ENCODE measurements around the gene KCNH1. TPM values are rescaled to one million over a fixed set of nuclear protein-coding genes. Genes with fewer than 3 reads are reported as not detected.

Gene KCNH1
- total RNA-seq, 1 donor from 2014 or later, result 15.5 TPM

DNA sequence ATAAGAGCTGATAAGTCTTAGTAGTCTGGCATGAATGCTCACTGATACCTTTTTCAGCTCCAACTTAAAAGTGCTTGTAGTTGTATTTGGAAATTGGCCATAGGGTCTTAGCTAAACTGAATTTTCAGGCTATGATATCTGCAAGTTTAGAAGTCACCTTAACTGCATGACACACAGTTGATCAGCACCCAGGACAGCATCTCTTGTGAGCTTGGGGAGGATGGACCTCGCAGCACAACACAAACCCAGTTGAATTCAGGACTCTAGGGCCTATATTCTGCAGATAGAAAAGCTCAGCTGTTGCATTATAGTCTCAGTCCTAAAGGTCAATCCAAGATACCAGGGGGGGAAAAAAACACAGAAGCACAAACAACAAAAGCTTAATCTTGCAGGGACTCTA, 394.3 kb downstream of the KCNH1 start:
- H3K4me1 ChIP-seq (ENCODE audit: insufficient read depth, low read length), result no peaks in the 10 kb centered on the region
- no peak for FAIRE-seq
- H3K9me3 ChIP-seq (ENCODE audit: insufficient read depth, low read depth, low read length), result no peaks in the 10 kb centered on the region
- peak; percentile 6 for DNase-seq (ENCODE audit: low read depth)
- H3K27me3 Mint-ChIP-seq (ENCODE audit: low read depth, unreplicated experiment), result peaks cover 16% of the 10 kb centered on the region
- H3K27ac ChIP-seq (ENCODE audit: low read depth, low read length), result no peak overlapping the region
- H3K79me2 ChIP-seq (ENCODE audit: insufficient read depth, low read length), result no peaks in the 10 kb centered on the region
- H3K9me3 Mint-ChIP-seq (ENCODE audit: unreplicated experiment), result peaks cover 3% of the 10 kb centered on the region
- H3K27me3 ChIP-seq (ENCODE audit: insufficient read depth, low read length), result no peaks in the 10 kb centered on the region
- no peaks in the 10 kb centered on the region for H3K36me3 ChIP-seq (ENCODE audit: insufficient read depth, low read length)
- no peak for TF ChIP-seq EZH2 (IDR thresholded peaks at IDR 0.05; ENCODE audit: insufficient read depth, low read length)
- TF ChIP-seq, protein P1, sequence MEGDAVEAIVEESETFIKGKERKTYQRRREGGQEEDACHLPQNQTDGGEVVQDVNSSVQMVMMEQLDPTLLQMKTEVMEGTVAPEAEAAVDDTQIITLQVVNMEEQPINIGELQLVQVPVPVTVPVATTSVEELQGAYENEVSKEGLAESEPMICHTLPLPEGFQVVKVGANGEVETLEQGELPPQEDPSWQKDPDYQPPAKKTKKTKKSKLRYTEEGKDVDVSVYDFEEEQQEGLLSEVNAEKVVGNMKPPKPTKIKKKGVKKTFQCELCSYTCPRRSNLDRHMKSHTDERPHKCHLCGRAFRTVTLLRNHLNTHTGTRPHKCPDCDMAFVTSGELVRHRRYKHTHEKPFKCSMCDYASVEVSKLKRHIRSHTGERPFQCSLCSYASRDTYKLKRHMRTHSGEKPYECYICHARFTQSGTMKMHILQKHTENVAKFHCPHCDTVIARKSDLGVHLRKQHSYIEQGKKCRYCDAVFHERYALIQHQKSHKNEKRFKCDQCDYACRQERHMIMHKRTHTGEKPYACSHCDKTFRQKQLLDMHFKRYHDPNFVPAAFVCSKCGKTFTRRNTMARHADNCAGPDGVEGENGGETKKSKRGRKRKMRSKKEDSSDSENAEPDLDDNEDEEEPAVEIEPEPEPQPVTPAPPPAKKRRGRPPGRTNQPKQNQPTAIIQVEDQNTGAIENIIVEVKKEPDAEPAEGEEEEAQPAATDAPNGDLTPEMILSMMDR (IDR thresholded peaks at IDR 0.05; ENCODE audit: insufficient read depth, low read depth, low read length), result no peak
- peaks cover 4% of the 10 kb centered on the region for H3K4me1 Mint-ChIP-seq (ENCODE audit: low read depth, unreplicated experiment)
- no peak overlapping the region for H3K9ac ChIP-seq (ENCODE audit: low read length)
- H3K4me3 Mint-ChIP-seq (ENCODE audit: unreplicated experiment), result no peak overlapping the region
- H3K4me2 ChIP-seq (ENCODE audit: low read length), result no peak overlapping the region
- H4K20me1 ChIP-seq (ENCODE audit: insufficient read depth, low read length), result no peaks in the 10 kb centered on the region
- no peak overlapping the region for H3K27ac Mint-ChIP-seq (ENCODE audit: unreplicated experiment)
- H2AFZ ChIP-seq (ENCODE audit: low read depth, low read length), result no peak overlapping the region
- peaks cover 9% of the 10 kb centered on the region for H3K36me3 Mint-ChIP-seq (ENCODE audit: low read depth, unreplicated experiment)
- no peak overlapping the region for H3K4me3 ChIP-seq (ENCODE audit: insufficient read depth, low read depth, low read length)

GRCh38 chr1:210738256-210738655, 395.7 kb downstream of the KCNH1 start:
- H3K27ac ChIP-seq (ENCODE audit: low read depth, low read length), result no peak overlapping the region
- H3K27me3 ChIP-seq (ENCODE audit: insufficient read depth, low read length), result no peaks in the 10 kb centered on the region
- H3K4me1 Mint-ChIP-seq (ENCODE audit: low read depth, unreplicated experiment), result peaks cover 4% of the 10 kb centered on the region
- no peak overlapping the region for H3K4me3 ChIP-seq (ENCODE audit: insufficient read depth, low read depth, low read length)
- DNase-seq (ENCODE audit: low read depth) (no peak), FAIRE-seq (no peak)
- H3K79me2 ChIP-seq (ENCODE audit: insufficient read depth, low read length), result no peaks in the 10 kb centered on the region
- H3K9ac ChIP-seq (ENCODE audit: low read length), result no peak overlapping the region
- no peak overlapping the region for H2AFZ ChIP-seq (ENCODE audit: low read depth, low read length)
- H3K36me3 ChIP-seq (ENCODE audit: insufficient read depth, low read length), result no peaks in the 10 kb centered on the region
- H3K27ac Mint-ChIP-seq (ENCODE audit: unreplicated experiment), result no peak overlapping the region
- H3K4me1 ChIP-seq (ENCODE audit: insufficient read depth, low read length), result no peaks in the 10 kb centered on the region
- H4K20me1 ChIP-seq (ENCODE audit: insufficient read depth, low read length), result no peaks in the 10 kb centered on the region
- no peak for TF ChIP-seq EZH2 (IDR thresholded peaks at IDR 0.05; ENCODE audit: insufficient read depth, low read length)
- TF ChIP-seq, protein P1 (IDR thresholded peaks at IDR 0.05; ENCODE audit: insufficient read depth, low read depth, low read length), result no peak
- H3K9me3 ChIP-seq (ENCODE audit: insufficient read depth, low read depth, low read length), result no peaks in the 10 kb centered on the region
- H3K9me3 Mint-ChIP-seq (ENCODE audit: unreplicated experiment), result peaks cover 3% of the 10 kb centered on the region
- H3K27me3 Mint-ChIP-seq (ENCODE audit: low read depth, unreplicated experiment), result peaks cover 16% of the 10 kb centered on the region
- peaks cover 9% of the 10 kb centered on the region for H3K36me3 Mint-ChIP-seq (ENCODE audit: low read depth, unreplicated experiment)
- H3K4me2 ChIP-seq (ENCODE audit: low read length), result no peak overlapping the region
- no peak overlapping the region for H3K4me3 Mint-ChIP-seq (ENCODE audit: unreplicated experiment)

- H3K27me3 ChIP-seq (ENCODE audit: insufficient read depth, low read length), result no peaks in the 10 kb centered on the region
- H3K79me2 ChIP-seq (ENCODE audit: insufficient read depth, low read length), result no peaks in the 10 kb centered on the region
- no peaks in the 10 kb centered on the region for H3K4me1 ChIP-seq (ENCODE audit: insufficient read depth, low read length)
- H3K9me3 Mint-ChIP-seq (ENCODE audit: unreplicated experiment), result no peaks in the 10 kb centered on the region
- no peaks in the 10 kb centered on the region for H3K36me3 ChIP-seq (ENCODE audit: insufficient read depth, low read length)
- no peak overlapping the region for H3K9ac ChIP-seq (ENCODE audit: low read length)
- H3K36me3 Mint-ChIP-seq (ENCODE audit: low read depth, unreplicated experiment), result peaks cover 9% of the 10 kb centered on the region
- H4K20me1 ChIP-seq (ENCODE audit: insufficient read depth, low read length), result no peaks in the 10 kb centered on the region
- no peak overlapping the region for H3K27ac Mint-ChIP-seq (ENCODE audit: unreplicated experiment)
- peaks cover 14% of the 10 kb centered on the region for H3K27me3 Mint-ChIP-seq (ENCODE audit: low read depth, unreplicated experiment)
- DNase-seq (ENCODE audit: low read depth) (no peak), FAIRE-seq (no peak)
- TF ChIP-seq, protein P1 (IDR thresholded peaks at IDR 0.05; ENCODE audit: insufficient read depth, low read depth, low read length), result no peak
- no peak for TF ChIP-seq EZH2 (IDR thresholded peaks at IDR 0.05; ENCODE audit: insufficient read depth, low read length)
- peaks cover 4% of the 10 kb centered on the region for H3K4me1 Mint-ChIP-seq (ENCODE audit: low read depth, unreplicated experiment)
- H2AFZ ChIP-seq (ENCODE audit: low read depth, low read length), result no peak overlapping the region
- H3K4me3 Mint-ChIP-seq (ENCODE audit: unreplicated experiment), result no peak overlapping the region
- no peaks in the 10 kb centered on the region for H3K9me3 ChIP-seq (ENCODE audit: insufficient read depth, low read depth, low read length)
- H3K4me2 ChIP-seq (ENCODE audit: low read length), result no peak overlapping the region
- no peak overlapping the region for H3K27ac ChIP-seq (ENCODE audit: low read depth, low read length)
- H3K4me3 ChIP-seq (ENCODE audit: insufficient read depth, low read depth, low read length), result no peak overlapping the region
Observed at GRCh38 chr1:210736713-210737112, 397.2 kb downstream of the KCNH1 start.

Data from astrocyte (in vitro differentiated cells and primary cell).